Lower leg skin (tissue), 4 donors: Measurements from ENCODE around the gene EPHB3. TPM values are rescaled to one million over a fixed set of nuclear protein-coding genes. Genes with fewer than 3 reads are reported as not detected.

ENCODE experiments used
- DNase-seq, 2 donors: peaks; one replicate each; pipeline ENCODE4 v3.0.0-alpha.2; 2019; ENCODE audit warnings: low spot score in 2 of 2
- H3K4me3 ChIP-seq: fragments of 200-600 bp; sonication (generic); 2 replicates; pipeline ENCODE4 v1.5.1; 2017; ENCODE audit warnings: mild to moderate bottlenecking, low read depth; ENCODE audit not compliant: poor library complexity, severe bottlenecking
- POLR2A ChIP-seq, 2 donors: fragments of 450-650 bp; IDR thresholded peaks; one replicate each; pipeline ENCODE4 v1.6.1; 2016 to 2017; ENCODE audit warnings: antibody characterized with exemption in 2 of 2, mild to moderate bottlenecking in 1 of 2, moderate library complexity in 1 of 2
- WGBS, 2 donors: methylation state at CpG; one replicate each; pipeline ENCODE4 v1.1.5; 2018; 5-methylcytosine and 5-hydroxymethylcytosine counted together
- intact Hi-C: fragments of 100-400 bp; cut with DNase I; formaldehyde crosslinking; loops from one replicate; pipeline ENCODE4 v1.15.0; 2023; ENCODE audit warnings: low total_unique reads
- total RNA-seq, 4 donors: library from RNA; depleted of rRNA; stranded (reverse); fragments of >200 nt; gene quantifications; one replicate each; pipeline ENCODE4 v1.1.0, GENCODE V29; 2016
- TF ChIP-seq, protein P1 (sequence below), 3 donors: fragments of 450-650 bp; IDR thresholded peaks; one replicate each; pipeline ENCODE4 v1.5.1; 2016; ENCODE audit warnings: antibody characterized with exemption in 3 of 3, mild to moderate bottlenecking in 3 of 3, moderate library complexity in 2 of 3

Gene EPHB3
- total RNA-seq, 4 donors from 2014 or later, result 99.4 to 120 (median 109) TPM

DNA sequence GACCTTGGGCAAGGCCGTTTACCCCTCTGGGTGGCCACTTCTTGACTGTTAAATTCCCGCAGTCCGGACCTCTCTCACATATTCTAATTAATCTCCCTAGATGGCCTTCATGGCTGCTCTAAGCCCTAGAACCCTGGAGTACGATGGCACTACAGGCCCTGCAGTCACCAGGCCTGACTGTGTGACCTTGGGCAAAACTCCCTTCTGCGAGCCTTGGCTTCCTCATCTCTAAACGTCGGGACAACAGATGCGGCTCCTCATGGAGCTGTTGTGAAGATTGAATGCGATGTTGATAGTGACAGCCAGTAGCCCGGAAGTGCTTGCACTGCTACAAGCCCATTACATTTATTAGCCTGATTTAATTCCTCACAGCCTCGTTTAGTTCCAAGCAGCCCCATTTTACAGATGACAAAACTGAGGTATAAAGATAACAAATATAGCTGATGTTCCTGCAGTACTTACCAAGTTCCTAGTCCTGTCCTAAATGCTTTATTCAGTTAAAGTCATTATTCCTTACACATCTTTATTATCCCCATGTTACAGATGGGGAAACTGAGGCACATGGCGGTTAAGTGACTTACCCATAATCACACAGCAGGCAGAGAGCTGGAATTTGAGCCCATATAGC is 10.3 kb downstream of the EPHB3 start:
- no peak overlapping the region for H3K4me3 ChIP-seq
- DNase-seq, result no peak
- intact Hi-C loops, result no loop called here
- 79 to 81% methylated on average over 12 of the region's 12 CpGs for WGBS, 2 donors
- TF ChIP-seq, protein P1, sequence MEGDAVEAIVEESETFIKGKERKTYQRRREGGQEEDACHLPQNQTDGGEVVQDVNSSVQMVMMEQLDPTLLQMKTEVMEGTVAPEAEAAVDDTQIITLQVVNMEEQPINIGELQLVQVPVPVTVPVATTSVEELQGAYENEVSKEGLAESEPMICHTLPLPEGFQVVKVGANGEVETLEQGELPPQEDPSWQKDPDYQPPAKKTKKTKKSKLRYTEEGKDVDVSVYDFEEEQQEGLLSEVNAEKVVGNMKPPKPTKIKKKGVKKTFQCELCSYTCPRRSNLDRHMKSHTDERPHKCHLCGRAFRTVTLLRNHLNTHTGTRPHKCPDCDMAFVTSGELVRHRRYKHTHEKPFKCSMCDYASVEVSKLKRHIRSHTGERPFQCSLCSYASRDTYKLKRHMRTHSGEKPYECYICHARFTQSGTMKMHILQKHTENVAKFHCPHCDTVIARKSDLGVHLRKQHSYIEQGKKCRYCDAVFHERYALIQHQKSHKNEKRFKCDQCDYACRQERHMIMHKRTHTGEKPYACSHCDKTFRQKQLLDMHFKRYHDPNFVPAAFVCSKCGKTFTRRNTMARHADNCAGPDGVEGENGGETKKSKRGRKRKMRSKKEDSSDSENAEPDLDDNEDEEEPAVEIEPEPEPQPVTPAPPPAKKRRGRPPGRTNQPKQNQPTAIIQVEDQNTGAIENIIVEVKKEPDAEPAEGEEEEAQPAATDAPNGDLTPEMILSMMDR (IDR thresholded peaks at IDR 0.05), result no peak
- TF ChIP-seq POLR2A (IDR thresholded peaks at IDR 0.05), result no peak

DNA sequence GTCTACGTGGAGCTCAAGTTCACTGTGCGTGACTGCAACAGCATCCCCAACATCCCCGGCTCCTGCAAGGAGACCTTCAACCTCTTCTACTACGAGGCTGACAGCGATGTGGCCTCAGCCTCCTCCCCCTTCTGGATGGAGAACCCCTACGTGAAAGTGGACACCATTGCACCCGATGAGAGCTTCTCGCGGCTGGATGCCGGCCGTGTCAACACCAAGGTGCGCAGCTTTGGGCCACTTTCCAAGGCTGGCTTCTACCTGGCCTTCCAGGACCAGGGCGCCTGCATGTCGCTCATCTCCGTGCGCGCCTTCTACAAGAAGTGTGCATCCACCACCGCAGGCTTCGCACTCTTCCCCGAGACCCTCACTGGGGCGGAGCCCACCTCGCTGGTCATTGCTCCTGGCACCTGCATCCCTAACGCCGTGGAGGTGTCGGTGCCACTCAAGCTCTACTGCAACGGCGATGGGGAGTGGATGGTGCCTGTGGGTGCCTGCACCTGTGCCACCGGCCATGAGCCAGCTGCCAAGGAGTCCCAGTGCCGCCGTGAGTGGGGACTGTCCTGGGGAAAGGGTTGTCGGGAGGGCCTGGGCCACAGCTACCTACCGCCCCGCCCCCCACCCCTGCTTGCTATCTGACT is 11.2 kb downstream of the EPHB3 start:
- 82 to 86% methylated on average over 31 to 33 of the region's 33 CpGs for WGBS, 2 donors
- DNase-seq, result no peak
- no peak overlapping the region for H3K4me3 ChIP-seq
- intact Hi-C loops, result no loop called here
- TF ChIP-seq, protein P1 (IDR thresholded peaks at IDR 0.05), result no peak
- no peak for TF ChIP-seq POLR2A (IDR thresholded peaks at IDR 0.05)

DNA sequence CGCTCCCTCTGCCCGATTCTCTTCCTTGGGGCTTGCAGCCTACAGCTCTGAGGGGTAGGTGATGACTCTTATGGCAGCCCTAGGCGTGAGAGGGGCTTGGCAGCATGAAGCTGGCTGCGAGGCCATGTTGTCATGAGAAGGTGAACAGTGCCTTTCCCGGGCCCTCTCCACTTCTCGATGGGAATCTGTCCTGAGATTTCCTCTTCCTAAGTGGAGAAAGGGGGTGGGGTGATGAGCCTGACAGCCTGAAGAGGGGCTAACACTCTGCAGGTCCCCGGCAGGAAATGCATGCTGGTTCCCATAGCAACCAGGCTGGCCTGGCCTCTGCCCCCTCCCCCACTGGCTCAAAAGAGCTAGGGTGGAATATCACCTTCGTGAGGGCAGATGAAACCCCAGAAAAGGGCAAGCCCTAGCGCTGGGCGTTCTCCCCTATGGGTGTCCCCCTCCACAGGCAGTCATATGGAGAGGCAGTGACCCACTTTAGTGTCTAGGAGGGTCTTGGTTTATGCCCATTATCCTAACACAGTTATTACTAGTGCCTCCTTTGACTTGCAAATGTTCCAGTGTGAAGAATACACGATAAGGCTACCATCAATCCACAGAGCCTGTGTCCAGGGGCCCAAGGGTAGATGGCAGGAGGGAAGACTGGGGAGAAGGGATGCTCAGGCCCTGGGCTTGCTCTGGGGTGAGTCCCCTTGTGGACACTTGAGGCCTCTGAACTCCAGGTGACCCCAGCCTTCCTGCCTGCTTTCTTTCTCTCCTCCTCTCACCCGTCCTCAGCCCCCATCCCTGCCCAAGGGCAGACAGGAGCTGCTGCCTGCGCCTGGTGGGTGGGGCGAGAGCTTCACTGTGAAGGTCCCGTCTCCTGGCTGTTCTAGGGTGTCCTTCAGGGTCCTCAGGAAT is 13.2 kb downstream of the EPHB3 start:
- DNase-seq, result no peak
- no peak for TF ChIP-seq POLR2A (IDR thresholded peaks at IDR 0.05)
- TF ChIP-seq, protein P1 (IDR thresholded peaks at IDR 0.05), result no peak
- WGBS, 2 donors, result 72 to 75% methylated on average over 15 of the region's 15 CpGs
- H3K4me3 ChIP-seq, result no peak overlapping the region
- intact Hi-C loops, result no loop called here

DNA sequence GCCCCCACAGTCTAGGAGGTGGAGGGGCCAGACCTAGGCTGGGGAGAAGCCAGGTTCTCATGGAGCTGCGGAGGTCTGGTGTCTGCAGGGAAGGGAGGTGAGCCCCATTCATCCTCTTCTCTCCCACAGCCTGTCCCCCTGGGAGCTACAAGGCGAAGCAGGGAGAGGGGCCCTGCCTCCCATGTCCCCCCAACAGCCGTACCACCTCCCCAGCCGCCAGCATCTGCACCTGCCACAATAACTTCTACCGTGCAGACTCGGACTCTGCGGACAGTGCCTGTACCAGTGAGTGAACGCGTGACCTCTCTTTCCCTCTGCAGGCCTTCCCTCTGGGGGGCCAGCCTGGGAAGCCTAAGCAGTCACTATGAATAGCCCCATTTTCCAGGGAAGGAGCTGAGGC is 14.1 kb downstream of the EPHB3 start:
- 88 to 90% methylated on average over 8 to 9 of the region's 9 CpGs for WGBS, 2 donors
- DNase-seq, result no peak
- no peak overlapping the region for H3K4me3 ChIP-seq
- TF ChIP-seq, protein P1 (IDR thresholded peaks at IDR 0.05), result no peak
- no peak for TF ChIP-seq POLR2A (IDR thresholded peaks at IDR 0.05)
- intact Hi-C loops, result no loop called here

DNA sequence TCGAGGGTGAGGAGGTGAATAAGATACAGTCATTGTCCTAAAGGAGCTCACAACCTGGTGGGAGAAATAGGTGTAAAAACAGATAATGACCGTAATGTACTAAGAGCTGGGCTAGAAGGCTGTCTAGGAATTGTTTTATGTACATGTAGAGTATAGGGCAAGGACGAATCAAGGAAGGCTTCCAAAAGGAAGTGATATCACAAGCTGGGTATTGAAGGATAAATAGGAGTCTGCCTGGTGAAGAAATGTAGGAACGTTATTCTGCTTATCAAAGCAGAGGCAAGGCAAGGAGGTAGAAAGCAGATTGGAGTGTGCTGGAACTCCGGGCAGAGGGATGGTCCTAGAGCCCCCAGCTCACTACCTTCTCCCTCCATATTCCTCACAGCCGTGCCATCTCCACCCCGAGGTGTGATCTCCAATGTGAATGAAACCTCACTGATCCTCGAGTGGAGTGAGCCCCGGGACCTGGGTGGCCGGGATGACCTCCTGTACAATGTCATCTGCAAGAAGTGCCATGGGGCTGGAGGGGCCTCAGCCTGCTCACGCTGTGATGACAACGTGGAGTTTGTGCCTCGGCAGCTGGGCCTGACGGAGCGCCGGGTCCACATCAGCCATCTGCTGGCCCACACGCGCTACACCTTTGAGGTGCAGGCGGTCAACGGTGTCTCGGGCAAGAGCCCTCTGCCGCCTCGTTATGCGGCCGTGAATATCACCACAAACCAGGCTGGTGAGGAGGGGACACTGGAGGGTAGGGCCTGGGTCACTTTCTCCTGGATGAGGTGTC is 15.1 kb downstream of the EPHB3 start:
- WGBS, 2 donors, result 86 to 91% methylated on average over 20 to 24 of the region's 25 CpGs
- intact Hi-C loops, result no loop called here

More for the DNA sequence above, 15.1 kb downstream of the EPHB3 start:
- H3K4me3 ChIP-seq, result no peak overlapping the region
- no peak for DNase-seq
- TF ChIP-seq, protein P1 (IDR thresholded peaks at IDR 0.05), result no peak
- no peak for TF ChIP-seq POLR2A (IDR thresholded peaks at IDR 0.05)
